BLaER1 (cell line): Measurements from ENCODE around the gene PLXNA1.

Experiments
- H3K27ac ChIP-seq: shearing (Covaris generic); formaldehyde crosslinking; 2 replicates; pipeline ENCODE4 v1.8.1; 2022
- H3K27me3 ChIP-seq: shearing (Covaris generic); formaldehyde crosslinking; 2 replicates; pipeline ENCODE4 v1.8.1; 2022
- H3K36me3 ChIP-seq: shearing (Covaris generic); formaldehyde crosslinking; 2 replicates; pipeline ENCODE4 v1.8.1; 2022
- H3K4me1 ChIP-seq: shearing (Covaris generic); formaldehyde crosslinking; 2 replicates; pipeline ENCODE4 v1.8.1; 2022
- H3K4me2 ChIP-seq: shearing (Covaris generic); formaldehyde crosslinking; 2 replicates; pipeline ENCODE4 v1.8.1; 2022
- H3K4me3 ChIP-seq: shearing (Covaris generic); formaldehyde crosslinking; 2 replicates; pipeline ENCODE4 v1.8.1; 2022
- H3K9ac ChIP-seq: shearing (Covaris generic); formaldehyde crosslinking; 2 replicates; pipeline ENCODE4 v1.8.1; 2022
- H3K9me3 ChIP-seq: shearing (Covaris generic); formaldehyde crosslinking; 2 replicates; pipeline ENCODE4 v1.8.1; 2022
- H4K20me1 ChIP-seq: shearing (Covaris generic); formaldehyde crosslinking; 2 replicates; pipeline ENCODE4 v1.8.1; 2022
- Cebpa-rat ChIP-seq: shearing (Covaris generic); IDR thresholded peaks from 2 replicates; pipeline ENCODE4 v1.8.1; 2022

The PLXNA1 gene

DNA sequence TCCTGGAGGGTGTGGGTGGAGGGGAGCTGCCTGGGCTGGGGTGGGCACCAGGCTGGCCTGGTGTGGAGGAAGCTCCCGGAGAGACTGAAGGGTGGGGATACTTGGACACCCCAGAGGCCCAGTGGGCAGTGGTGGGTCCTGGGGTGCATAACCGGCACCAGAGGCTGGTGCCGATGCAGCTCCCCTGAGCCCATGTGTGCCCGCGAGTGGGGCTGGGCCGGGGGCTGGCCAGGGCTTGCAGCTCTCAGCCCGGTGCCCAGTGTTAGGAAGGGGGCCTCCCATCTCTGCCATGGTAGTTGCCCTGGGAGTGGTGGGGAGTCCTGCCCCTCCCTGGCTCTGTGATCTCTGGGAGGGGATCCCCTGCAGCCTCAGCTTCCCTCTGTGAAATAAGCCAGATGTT lies 9.3 kb downstream of the PLXNA1 start:
- peaks cover 100% of the 10 kb centered on the region for H4K20me1 ChIP-seq
- peak overlapping the region; percentile 91; the same call in 1 of the 2 replicates for H3K4me2 ChIP-seq
- H3K36me3 ChIP-seq, result peaks cover 21% of the 10 kb centered on the region; the same call in 1 of the 2 replicates
- H3K4me1 ChIP-seq, result peaks cover 66% of the 10 kb centered on the region
- no peak overlapping the region for H3K9ac ChIP-seq
- H3K9me3 ChIP-seq, result no peaks in the 10 kb centered on the region
- no peak overlapping the region for H3K27ac ChIP-seq
- TF ChIP-seq Cebpa-rat, result no peak
- H3K27me3 ChIP-seq, result no peaks in the 10 kb centered on the region
- no peak overlapping the region for H3K4me3 ChIP-seq

DNA sequence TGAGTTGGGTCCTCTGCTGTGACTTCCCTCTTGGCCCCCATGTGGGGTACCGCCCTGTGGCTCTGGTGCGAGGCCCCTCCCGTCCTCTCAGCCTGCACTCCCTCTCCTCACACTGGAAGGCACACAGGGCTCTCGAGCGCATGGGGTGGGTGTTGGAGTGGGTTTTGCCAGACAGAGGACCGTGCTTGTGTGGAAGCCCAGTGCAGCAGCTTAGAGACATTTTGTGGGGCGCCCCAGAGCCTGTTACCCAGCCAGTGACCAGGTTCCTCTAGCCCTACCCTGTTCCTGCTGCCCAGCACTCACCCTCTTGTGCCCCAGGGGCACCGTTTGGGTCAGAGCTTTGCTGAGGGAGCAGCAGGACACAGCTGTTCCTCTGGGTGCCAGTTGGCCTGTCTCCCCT lies 9.9 kb downstream of the PLXNA1 start:
- peaks cover 71% of the 10 kb centered on the region for H3K4me1 ChIP-seq
- no peak overlapping the region for H3K4me3 ChIP-seq
- no peaks in the 10 kb centered on the region for H3K9me3 ChIP-seq
- no peaks in the 10 kb centered on the region for H3K27me3 ChIP-seq
- H3K27ac ChIP-seq, result 0 out of 2 replicates have a peak overlapping the region, but pooled peaks have one; percentile 0
- H3K4me2 ChIP-seq, result peak overlapping the region; percentile 91
- peaks cover 21% of the 10 kb centered on the region; the same call in 1 of the 2 replicates for H3K36me3 ChIP-seq
- no peak for TF ChIP-seq Cebpa-rat
- H3K9ac ChIP-seq, result no peak overlapping the region
- H4K20me1 ChIP-seq, result peaks cover 100% of the 10 kb centered on the region

DNA sequence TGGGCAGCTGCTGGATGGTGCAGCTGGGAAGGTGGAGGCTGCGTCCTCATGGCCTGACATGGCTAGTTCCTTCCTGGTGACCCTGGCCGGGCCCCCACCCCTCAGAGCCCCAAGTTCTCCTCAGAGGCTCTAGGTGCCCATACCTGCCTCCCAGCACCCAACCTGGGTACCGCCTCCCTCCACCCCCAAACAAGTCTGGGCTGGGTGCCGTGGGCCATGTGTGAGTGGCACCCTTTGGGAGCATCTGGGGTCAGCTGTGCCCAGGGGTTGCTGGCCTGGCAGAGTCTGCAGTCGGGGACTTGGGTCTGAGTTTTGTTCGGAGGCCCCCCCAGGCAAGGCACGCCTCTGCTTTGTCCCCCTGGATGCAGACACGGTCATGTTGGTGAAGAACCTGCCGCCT lies 10.5 kb downstream of the PLXNA1 start:
- Histone ChIP-seq H4K20me1 (peaks cover 100% of the 10 kb centered on the region), H3K9ac (peak overlapping the region; percentile 57; the same call in 1 of the 2 replicates), H3K4me3 (no peak overlapping the region), H3K9me3 (no peaks in the 10 kb centered on the region), H3K36me3 (peaks cover 21% of the 10 kb centered on the region; the same call in 1 of the 2 replicates), H3K27ac (0 out of 2 replicates have a peak overlapping the region, but pooled peaks have one; percentile 0), H3K4me2 (peak overlapping the region; percentile 91), H3K4me1 (peaks cover 78% of the 10 kb centered on the region), H3K27me3 (no peaks in the 10 kb centered on the region)
- no peak for TF ChIP-seq Cebpa-rat

DNA sequence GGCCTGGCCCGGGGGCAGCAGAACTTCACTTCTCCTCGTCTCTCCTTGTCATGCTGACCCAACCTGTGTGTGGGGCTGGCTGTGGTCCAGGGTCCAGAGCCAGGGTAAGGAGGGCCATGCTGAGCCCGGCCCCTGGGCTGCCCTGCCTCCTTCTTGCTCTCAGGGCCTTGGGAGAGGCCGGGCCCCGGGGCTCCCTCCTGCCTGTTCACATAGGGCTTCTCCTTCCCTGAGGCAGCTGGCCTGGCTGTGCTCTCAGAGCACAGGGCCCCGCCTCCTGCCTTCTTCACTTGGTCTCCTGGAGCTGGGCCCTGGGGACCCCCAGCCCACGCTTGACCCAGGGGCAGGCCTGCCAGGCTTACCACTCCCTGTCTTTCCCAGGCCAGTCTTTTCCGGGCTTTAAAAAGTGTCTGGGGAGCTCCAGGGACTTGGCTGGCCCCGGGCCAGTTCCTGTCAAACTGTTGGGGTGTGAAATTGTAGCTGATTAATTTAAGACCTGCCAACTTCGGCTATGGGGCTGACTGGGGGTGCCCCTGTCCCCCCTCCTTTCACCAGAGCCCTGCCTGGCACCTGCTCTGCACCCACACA lies 11.8 kb downstream of the PLXNA1 start:
- H3K4me1 ChIP-seq, result peaks cover 86% of the 10 kb centered on the region
- peak overlapping the region; percentile 57; the same call in 1 of the 2 replicates for H3K9ac ChIP-seq
- H3K4me3 ChIP-seq, result peak overlapping the region; percentile 45; the same call in 1 of the 2 replicates
- H3K27ac ChIP-seq, result peak overlapping the region; percentile 49
- peak overlapping the region; percentile 91 for H3K4me2 ChIP-seq
- H3K36me3 ChIP-seq, result peaks cover 9% of the 10 kb centered on the region; the same call in 1 of the 2 replicates
- no peaks in the 10 kb centered on the region for H3K27me3 ChIP-seq
- no peaks in the 10 kb centered on the region for H3K9me3 ChIP-seq
- no peak for TF ChIP-seq Cebpa-rat
- H4K20me1 ChIP-seq, result peaks cover 100% of the 10 kb centered on the region

DNA sequence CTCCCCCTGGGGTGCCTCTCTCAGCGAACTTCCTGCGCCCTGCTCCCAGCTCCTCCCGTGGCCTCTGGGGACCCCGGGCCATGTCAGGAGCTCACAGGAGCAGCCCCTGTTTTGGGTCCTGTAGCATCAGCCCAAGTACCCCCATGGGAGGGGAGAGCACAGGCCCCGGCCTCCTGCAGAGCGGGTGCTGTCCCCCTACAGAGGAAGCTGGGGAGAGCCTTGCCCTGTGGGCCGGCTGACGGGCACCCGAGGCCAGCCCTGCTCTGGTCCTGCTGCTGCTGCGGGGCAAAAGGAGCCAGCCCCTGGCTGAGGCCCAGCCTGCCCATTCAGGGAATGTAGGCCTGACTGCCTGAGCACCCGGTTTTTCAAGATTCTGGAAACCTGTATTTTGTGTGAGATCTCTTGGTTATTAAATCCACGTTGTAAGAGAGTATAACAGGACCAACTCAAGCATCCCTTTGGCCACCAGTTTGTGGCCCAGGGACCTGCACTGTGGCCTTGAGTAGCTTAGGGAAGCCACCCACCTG lies 12.4 kb downstream of the PLXNA1 start:
- peaks cover 100% of the 10 kb centered on the region for H4K20me1 ChIP-seq
- H3K4me1 ChIP-seq, result peaks cover 84% of the 10 kb centered on the region
- 0 out of 2 replicates have a peak overlapping the region, but pooled peaks have one; percentile 45 for H3K4me3 ChIP-seq
- H3K27me3 ChIP-seq, result no peaks in the 10 kb centered on the region
- TF ChIP-seq Cebpa-rat, result no peak
- H3K27ac ChIP-seq, result peak overlapping the region; percentile 49
- peak overlapping the region; percentile 91 for H3K4me2 ChIP-seq
- peaks cover 3% of the 10 kb centered on the region; the same call in 1 of the 2 replicates for H3K36me3 ChIP-seq
- no peaks in the 10 kb centered on the region for H3K9me3 ChIP-seq
- H3K9ac ChIP-seq, result no peak overlapping the region

DNA sequence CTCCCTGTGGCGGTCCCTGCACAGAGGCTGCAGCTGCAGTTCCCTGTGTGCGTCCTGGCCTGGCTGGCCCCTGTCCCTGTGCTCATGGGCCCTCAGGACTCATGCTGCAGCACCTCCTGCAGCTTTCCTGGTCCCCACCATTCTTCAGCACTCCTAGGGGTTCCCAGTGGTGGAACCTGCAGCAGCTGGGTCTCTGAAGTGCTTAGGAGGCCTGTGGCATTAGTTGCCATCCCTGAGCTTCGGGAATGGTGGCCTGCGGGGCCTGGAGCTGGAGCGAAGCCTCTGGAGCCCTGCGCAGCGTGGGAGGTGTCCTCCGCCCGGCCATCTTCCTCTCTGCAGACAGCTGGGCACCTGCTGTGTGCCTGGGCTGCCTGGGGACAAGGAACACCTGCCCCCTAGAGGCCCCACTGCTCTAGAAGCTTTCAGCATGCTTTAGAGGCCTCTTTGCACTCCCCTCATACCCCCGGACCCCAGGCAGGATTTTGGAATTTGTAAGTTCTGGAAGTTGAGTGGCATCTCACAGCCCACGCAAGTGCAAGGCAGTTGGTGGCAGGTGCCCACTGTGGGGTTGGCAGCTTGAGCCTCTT lies 13.1 kb downstream of the PLXNA1 start:
- Histone ChIP-seq H3K9ac (no peak overlapping the region), H3K4me2 (peak overlapping the region; percentile 91), H3K27me3 (no peaks in the 10 kb centered on the region), H3K4me1 (peaks cover 77% of the 10 kb centered on the region), H3K27ac (no peak overlapping the region), H4K20me1 (peaks cover 100% of the 10 kb centered on the region), H3K9me3 (no peaks in the 10 kb centered on the region), H3K36me3 (no peaks in the 10 kb centered on the region), H3K4me3 (no peak overlapping the region)
- TF ChIP-seq Cebpa-rat, result no peak

DNA sequence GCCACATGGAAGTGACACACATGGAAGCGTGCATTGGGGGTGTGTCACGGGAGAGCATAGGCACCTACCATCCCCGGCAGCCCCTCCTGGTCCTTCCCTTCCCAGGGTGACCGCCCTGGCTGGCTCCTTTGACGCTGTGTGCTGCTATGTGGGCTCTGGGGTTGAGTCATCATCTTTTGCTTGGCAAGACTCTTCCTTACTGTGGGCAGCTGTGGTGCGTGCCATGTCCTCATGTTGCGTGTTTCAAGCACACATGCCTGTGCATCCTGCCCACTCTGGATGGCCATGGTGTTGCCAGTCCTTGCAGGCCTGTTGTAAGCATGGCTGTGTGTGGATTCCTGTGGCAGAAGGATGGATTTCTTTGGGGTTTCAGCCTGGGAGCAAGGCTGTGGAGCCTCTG lies 14.0 kb downstream of the PLXNA1 start:
- no peak for TF ChIP-seq Cebpa-rat

DNA sequence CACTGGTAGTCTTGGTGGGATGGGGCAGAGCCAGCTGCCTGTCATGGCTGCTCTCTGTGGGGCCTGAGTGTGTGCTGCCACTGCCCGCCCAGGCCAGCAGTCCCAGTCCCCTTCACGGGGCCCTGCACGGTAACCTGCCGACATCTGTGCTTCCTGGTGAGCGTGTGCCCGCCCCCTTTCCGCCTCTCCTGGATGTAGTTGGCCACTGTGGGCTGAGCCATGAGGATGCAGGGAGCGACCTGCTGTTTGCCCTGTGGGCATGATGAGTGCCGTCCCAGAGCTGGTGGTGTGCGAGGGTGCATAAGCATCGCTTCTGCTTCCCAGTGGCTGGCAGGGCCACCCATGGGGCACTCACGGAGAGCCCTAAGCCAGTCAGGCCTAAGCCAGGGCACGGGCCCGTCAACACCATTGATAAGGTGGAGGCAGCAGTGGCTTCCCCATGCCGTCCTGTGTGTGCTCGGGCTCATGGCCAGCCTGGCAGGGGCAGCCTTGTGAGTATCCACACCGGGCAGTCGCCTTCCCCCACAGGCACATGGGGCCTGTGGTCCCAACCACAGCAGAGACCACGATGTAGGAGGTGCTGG lies 14.6 kb downstream of the PLXNA1 start:
- Histone ChIP-seq H3K36me3 (no peaks in the 10 kb centered on the region), H3K4me3 (no peak overlapping the region), H3K4me1 (peaks cover 79% of the 10 kb centered on the region), H3K27ac (no peak overlapping the region), H3K9me3 (no peaks in the 10 kb centered on the region), H4K20me1 (peaks cover 100% of the 10 kb centered on the region), H3K4me2 (peak overlapping the region; percentile 91; the same call in 1 of the 2 replicates), H3K27me3 (no peaks in the 10 kb centered on the region), H3K9ac (no peak overlapping the region)
- no peak for TF ChIP-seq Cebpa-rat

More for the DNA sequence above, 14.0 kb downstream of the PLXNA1 start:
- Histone ChIP-seq H3K4me3 (no peak overlapping the region), H3K4me2 (peak overlapping the region; percentile 91; the same call in 1 of the 2 replicates), H3K4me1 (peaks cover 79% of the 10 kb centered on the region), H3K9me3 (no peaks in the 10 kb centered on the region), H3K9ac (no peak overlapping the region), H4K20me1 (peaks cover 100% of the 10 kb centered on the region), H3K27ac (no peak overlapping the region), H3K36me3 (no peaks in the 10 kb centered on the region), H3K27me3 (no peaks in the 10 kb centered on the region)

DNA sequence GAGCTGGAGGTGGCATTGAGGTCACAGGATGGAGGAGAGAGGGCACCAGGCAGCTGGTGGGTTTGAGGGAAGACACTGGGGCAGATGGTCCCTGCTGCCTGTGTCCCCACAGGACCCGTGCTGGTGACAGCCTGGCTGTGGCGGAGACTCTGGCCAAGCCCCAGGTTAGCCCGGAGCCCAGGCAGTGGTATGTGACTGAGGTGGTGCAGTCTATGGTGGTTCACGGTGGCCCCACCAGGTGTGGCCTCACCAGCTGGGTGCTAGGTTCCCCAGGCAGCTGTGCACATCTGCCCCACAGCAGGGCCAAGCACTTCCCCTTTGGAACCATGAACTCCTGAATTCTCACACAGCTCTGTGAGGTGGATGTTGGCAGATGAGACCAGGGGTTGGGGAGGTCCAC lies 15.4 kb downstream of the PLXNA1 start:
- TF ChIP-seq Cebpa-rat, result no peak
- H3K36me3 ChIP-seq, result no peaks in the 10 kb centered on the region

DNA sequence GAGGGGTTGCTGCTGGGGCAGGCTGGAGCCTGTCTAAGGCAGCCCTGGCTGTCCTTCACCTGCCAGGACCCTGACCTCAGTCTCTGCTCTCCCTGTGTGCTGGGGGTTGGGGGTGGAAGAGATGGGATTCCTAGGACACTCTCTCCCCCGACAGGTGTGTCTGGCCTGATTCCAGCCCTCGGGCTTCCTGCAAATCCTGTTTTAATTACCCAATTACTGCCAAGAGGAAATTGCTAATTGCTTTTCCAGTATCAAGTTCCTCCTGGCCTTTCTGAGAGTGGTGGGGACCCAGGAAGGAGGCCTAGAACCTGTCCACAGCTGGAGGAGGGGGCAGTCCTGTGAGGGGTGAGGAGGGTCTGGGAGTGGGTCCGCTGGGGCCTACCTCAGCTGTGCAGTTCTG lies 15.8 kb downstream of the PLXNA1 start:
- H3K9ac ChIP-seq, result no peak overlapping the region
- no peak overlapping the region for H3K27ac ChIP-seq
- H3K27me3 ChIP-seq, result no peaks in the 10 kb centered on the region
- H3K4me1 ChIP-seq, result peaks cover 77% of the 10 kb centered on the region
- peak overlapping the region; percentile 35 for H3K4me2 ChIP-seq
- TF ChIP-seq Cebpa-rat, result no peak
- H4K20me1 ChIP-seq, result peaks cover 98% of the 10 kb centered on the region
- H3K9me3 ChIP-seq, result no peaks in the 10 kb centered on the region
- H3K36me3 ChIP-seq, result no peaks in the 10 kb centered on the region
- no peak overlapping the region for H3K4me3 ChIP-seq

More for the DNA sequence above, 15.4 kb downstream of the PLXNA1 start:
- H4K20me1 ChIP-seq, result peaks cover 98% of the 10 kb centered on the region
- H3K4me2 ChIP-seq, result peak overlapping the region; percentile 35
- no peaks in the 10 kb centered on the region for H3K9me3 ChIP-seq
- no peak overlapping the region for H3K4me3 ChIP-seq
- H3K4me1 ChIP-seq, result peaks cover 77% of the 10 kb centered on the region
- no peaks in the 10 kb centered on the region for H3K27me3 ChIP-seq
- H3K27ac ChIP-seq, result no peak overlapping the region
- H3K9ac ChIP-seq, result no peak overlapping the region
